Chondrocyte (in vitro differentiated cells): ENCODE results near the gene ROS1. TPM values are rescaled to one million over a fixed set of nuclear protein-coding genes. Genes with fewer than 3 reads are reported as not detected.

ENCODE experiments used
- total RNA-seq: library from RNA; stranded (reverse); gene quantifications from 3 replicates; pipeline ENCODE4 v1.2.1, GENCODE V29; 2021

ROS1 gene
- total RNA-seq, 1 donor from 2014 or later = not detected

Other genes starting within 250 kb of the ROS1 start
- not detected in 3 replicates for gene VGLL2, start 160.4 kb downstream of the ROS1 start, total RNA-seq
- 32.2 to 39.3 TPM (median 33.3 TPM) in 3 replicates for gene DCBLD1, start 56.7 kb upstream of the ROS1 start, total RNA-seq
- 34.6 to 52.4 TPM (median 35.1 TPM) in 3 replicates for gene GOPC, start 176.6 kb upstream of the ROS1 start, total RNA-seq
- 28.4 to 31.6 TPM (median 30.6 TPM) in 3 replicates for gene NUS1, start 249.5 kb upstream of the ROS1 start, total RNA-seq